NCI-H2196 treated with DMSO at 0.1 percent for 48 hours (cell line): ENCODE measurements around the gene STXBP2.

Experiments
- DNase-seq: peaks from one replicate; lab custom pipeline; 2025; ENCODE audit not compliant: unreplicated experiment; lab: John Stamatoyannopoulos, UW

STXBP2 gene

GRCh38 chr19:7648265-7649014, 11.5 kb downstream of the STXBP2 start:
- no peak for DNase-seq

GRCh38 chr19:7650148-7650547, 13.2 kb downstream of the STXBP2 start:
- DNase-seq = no peak

DNA sequence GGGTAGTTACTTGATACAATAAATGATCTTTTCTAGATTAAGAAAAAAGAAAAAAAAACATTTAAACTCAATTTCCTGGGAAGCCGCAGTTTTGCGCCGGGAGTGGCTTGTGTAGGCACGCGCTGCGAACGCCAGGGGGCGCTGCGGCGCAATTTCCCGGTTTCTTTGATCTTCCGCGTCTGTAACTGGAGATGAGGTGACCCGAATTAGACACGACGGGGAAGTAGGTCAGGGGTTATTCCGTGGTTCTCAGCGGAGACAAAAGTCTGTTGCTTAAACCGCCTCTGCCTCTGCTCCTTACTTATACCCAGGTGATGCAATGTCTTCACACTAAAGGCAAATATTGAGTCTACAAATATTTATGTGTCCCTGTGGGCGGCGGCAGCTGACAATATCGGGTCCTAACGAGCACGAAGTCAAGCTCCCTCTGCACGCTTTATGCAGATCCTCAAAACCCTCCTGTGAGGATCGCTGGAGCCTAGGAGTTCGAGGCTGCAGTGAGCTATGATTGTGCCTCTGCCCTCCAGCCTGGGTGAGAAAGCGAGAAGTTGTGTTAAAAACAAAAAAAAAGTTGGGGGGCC, 15.2 kb downstream of the STXBP2 start:
- peak; percentile 84 for DNase-seq

DNA sequence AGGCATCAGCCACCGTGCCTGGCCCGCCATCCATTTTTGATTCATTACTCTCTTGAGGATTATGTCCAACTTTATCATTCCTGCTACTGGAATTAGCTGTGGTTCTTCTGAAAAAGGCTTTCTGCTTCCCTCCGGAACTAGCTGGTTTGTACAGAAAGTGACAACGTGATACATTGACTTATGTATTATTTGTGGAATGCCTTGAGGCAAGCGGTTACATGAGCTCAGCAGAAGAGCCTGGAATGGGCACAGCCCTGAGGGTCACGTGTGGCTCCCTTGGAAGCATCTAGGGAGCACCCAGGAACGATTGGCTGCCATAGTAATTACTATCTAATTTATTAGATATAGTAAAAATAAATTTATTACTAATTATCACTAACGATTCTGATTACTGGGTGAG, 17.5 kb downstream of the STXBP2 start:
- DNase-seq = no peak

- no peak for DNase-seq
Measured at GRCh38 chr19:7655581-7655980, 18.7 kb downstream of the STXBP2 start.

DNA sequence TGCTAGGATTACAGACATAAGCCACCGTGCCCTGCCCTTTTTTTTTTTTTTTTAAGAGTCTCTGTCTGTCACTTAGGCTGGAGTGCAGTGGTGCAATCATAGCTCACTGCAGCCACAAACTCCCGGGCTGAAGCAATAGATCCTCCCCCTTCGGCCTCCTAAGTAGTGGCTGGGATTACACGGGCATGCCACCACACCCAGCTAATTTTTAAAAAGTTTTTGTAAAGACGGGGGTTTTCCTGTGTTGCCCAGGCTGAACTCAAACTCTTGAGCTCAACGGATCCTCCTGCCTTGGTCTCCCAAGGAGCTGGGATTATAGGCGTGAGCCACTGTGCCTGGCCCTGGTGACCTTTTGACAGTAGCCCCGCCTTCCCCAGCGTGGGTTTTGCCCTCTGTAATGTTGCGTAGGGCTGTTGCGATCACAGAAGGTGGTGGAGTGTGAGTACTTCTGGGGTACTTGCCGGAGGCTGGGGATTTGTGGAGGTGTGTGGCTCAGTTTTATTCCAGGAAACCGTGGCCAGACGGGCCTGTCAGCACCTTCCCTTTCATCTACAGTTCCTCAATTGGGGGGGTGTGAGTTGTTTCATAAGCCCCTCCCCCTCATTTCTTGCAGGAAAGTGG, 20.3 kb downstream of the STXBP2 start:
- DNase-seq = no peak

- peak; percentile 9 for DNase-seq
Measured at GRCh38 chr19:7658219-7658686, 21.3 kb downstream of the STXBP2 start.

GRCh38 chr19:7661744-7662538, 25.0 kb downstream of the STXBP2 start:
- no peak for DNase-seq

- DNase-seq = no peak
Measured at GRCh38 chr19:7662657-7663056, 25.7 kb downstream of the STXBP2 start.

DNA sequence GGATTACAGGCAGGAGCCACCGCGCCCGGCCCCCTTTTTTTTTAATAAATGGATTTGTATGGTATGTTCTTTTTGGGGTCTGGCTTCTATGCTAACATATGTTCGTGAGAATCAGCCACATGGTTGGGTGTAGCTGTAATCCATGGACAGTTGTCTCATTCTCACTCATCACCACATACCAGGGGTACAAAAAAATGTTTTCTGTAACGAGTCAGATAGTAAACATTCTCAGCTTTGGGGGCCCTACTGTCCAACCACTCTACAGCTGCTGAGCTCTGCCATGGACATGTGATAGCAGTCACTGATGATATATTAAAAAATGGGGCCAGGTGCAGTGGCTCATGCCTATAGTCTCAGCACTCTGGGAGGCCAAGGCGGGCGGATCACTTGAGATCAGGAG, 26.8 kb downstream of the STXBP2 start:
- DNase-seq = no peak

DNA sequence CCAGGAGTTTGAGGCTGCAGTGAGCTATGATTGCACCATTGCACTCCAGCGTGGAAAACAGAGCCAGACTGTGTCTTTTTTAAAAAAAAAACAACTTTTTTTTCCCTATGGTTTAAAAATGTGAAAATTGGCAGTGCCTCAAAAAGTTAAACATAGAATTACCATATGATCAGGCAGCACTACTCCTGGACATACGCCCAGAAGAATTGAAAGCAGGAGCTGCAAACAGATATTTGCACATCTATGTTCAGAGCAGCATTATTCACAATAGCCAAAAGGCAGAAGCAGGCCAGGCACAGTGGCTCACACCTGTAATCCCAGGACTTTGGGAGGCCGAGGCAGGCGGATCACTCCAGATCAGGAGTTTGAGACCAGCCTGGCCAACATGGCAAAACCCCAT, 28.2 kb downstream of the STXBP2 start:
- no peak for DNase-seq

- no peak for DNase-seq
Measured at GRCh38 chr19:7668842-7669241, 31.9 kb downstream of the STXBP2 start, which contains the start of gene RETN. TSS of gene RETN (plus strand) at chr19:7669049. CDS start at chr19:7669327, 278 bp downstream.

- DNase-seq = no peak
Measured at GRCh38 chr19:7669641-7670040, 32.7 kb downstream of the STXBP2 start.

GRCh38 chr19:7670150-7670783, 33.4 kb downstream of the STXBP2 start:
- no peak for DNase-seq

GRCh38 chr19:7670790-7671189, 33.9 kb downstream of the STXBP2 start:
- no peak for DNase-seq

GRCh38 chr19:7672522-7672921, 35.6 kb downstream of the STXBP2 start:
- no peak for DNase-seq

- DNase-seq = peak; percentile 14
Measured at GRCh38 chr19:7674010-7675005, 37.4 kb downstream of the STXBP2 start.

- DNase-seq = no peak
Measured at GRCh38 chr19:7676376-7676775, 39.5 kb downstream of the STXBP2 start.

DNA sequence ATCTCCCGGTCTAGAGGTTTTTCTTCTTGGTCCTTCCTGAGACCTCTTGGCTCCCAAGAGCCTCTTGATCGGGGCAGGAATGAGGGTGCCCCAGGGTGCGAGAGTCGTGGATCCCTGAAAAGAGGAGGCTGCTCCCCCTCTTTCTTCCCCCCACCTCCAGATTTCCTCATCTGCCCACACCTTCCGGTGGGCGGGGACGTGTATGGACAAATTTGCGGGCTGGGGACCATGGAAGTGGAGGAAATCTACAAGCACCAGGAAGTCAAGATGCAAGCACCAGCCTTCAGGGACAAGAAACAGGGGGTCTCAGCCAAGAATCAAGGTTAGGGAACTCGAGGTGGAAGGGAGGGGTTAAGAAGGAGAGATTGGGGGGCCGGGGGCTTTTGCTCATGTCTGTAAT, 39.9 kb downstream of the STXBP2 start, which contains the start of gene MCEMP1:
Gene MCEMP1, plus strand, starts transcription at position 237 of the 400 bp plus-strand sequence. Its CDS starts 31 bp downstream, at position 268.
- no peak for DNase-seq
